Measurements from ENCODE around the gene BTBD6. TPM values are rescaled to one million over a fixed set of nuclear protein-coding genes. Genes with fewer than 3 reads are reported as not detected.
"Not testable (repeated sequence)": the region's sequence is repeated elsewhere in the genome, so short reads cannot be mapped to it uniquely, and the experiment has no call there.

BTBD6 gene
- total RNA-seq, 1 experiment from 2014 or later = 30.1 TPM

GRCh38 chr14:105287249-105288102 lies 39.1 kb downstream of the BTBD6 start:
- intact Hi-C loops (cut with micrococcal nuclease; ENCODE audit: unreplicated experiment) = no loop called here
- Mint-ChIP-seq H3K36me3 (ENCODE audit: insufficient read depth, unreplicated experiment) (peaks cover 4% of the 10 kb centered on the region), H3K4me1 (ENCODE audit: low read depth, unreplicated experiment) (no peaks in the 10 kb centered on the region), H3K27me3 (ENCODE audit: unreplicated experiment) (no peaks in the 10 kb centered on the region), H3K9me3 (ENCODE audit: low read depth, unreplicated experiment) (no peaks in the 10 kb centered on the region), H3K4me3 (ENCODE audit: low read depth, unreplicated experiment) (no peak overlapping the region), H3K27ac (ENCODE audit: unreplicated experiment) (no peak overlapping the region)
- CTCF ChIA-PET = no interaction called here
- BruUV-seq (replicated peaks) = no TSS peak
- no peak for DNase-seq
- TF ChIP-seq CTCF (IDR thresholded peaks at IDR 0.05; ENCODE audit: unreplicated experiment) = no peak

GRCh38 chr14:105288936-105289335 lies 40.6 kb downstream of the BTBD6 start:
- BruUV-seq (replicated peaks); H3K4me3 Mint-ChIP-seq (ENCODE audit: low read depth, unreplicated experiment); H3K27ac Mint-ChIP-seq (ENCODE audit: unreplicated experiment); H3K4me1 Mint-ChIP-seq (ENCODE audit: low read depth, unreplicated experiment); H3K27me3 Mint-ChIP-seq (ENCODE audit: unreplicated experiment); H3K9me3 Mint-ChIP-seq (ENCODE audit: low read depth, unreplicated experiment); intact Hi-C loops (cut with micrococcal nuclease; ENCODE audit: unreplicated experiment); CTCF ChIA-PET; H3K36me3 Mint-ChIP-seq (ENCODE audit: insufficient read depth, unreplicated experiment); DNase-seq: not testable (repeated sequence)

- no peak overlapping the region for H3K27ac Mint-ChIP-seq (ENCODE audit: unreplicated experiment)
Measured at GRCh38 chr14:105290621-105291346, 42.5 kb downstream of the BTBD6 start.

GRCh38 chr14:105292826-105293711 lies 44.7 kb downstream of the BTBD6 start:
- Mint-ChIP-seq H3K27ac (ENCODE audit: unreplicated experiment) (no peak overlapping the region), H3K36me3 (ENCODE audit: insufficient read depth, unreplicated experiment) (no peaks in the 10 kb centered on the region), H3K4me1 (ENCODE audit: low read depth, unreplicated experiment) (no peaks in the 10 kb centered on the region), H3K9me3 (ENCODE audit: low read depth, unreplicated experiment) (no peaks in the 10 kb centered on the region), H3K27me3 (ENCODE audit: unreplicated experiment) (no peaks in the 10 kb centered on the region), H3K4me3 (ENCODE audit: low read depth, unreplicated experiment) (no peak overlapping the region)
- TF ChIP-seq CTCF (IDR thresholded peaks at IDR 0.05; ENCODE audit: unreplicated experiment) = no peak
- intact Hi-C loops (cut with micrococcal nuclease; ENCODE audit: unreplicated experiment) = no loop called here
- BruUV-seq (replicated peaks) = no TSS peak
- CTCF ChIA-PET = no interaction called here
- no peak for DNase-seq

More at GRCh38 chr14:105290621-105291346, 42.5 kb downstream of the BTBD6 start:
- intact Hi-C loops (cut with micrococcal nuclease; ENCODE audit: unreplicated experiment) = no loop called here
- Mint-ChIP-seq H3K4me1 (ENCODE audit: low read depth, unreplicated experiment) (no peaks in the 10 kb centered on the region), H3K9me3 (ENCODE audit: low read depth, unreplicated experiment) (no peaks in the 10 kb centered on the region), H3K4me3 (ENCODE audit: low read depth, unreplicated experiment) (no peak overlapping the region), H3K36me3 (ENCODE audit: insufficient read depth, unreplicated experiment) (no peaks in the 10 kb centered on the region), H3K27me3 (ENCODE audit: unreplicated experiment) (no peaks in the 10 kb centered on the region)
- no TSS peak for BruUV-seq (replicated peaks)
- no peak for DNase-seq
- no peak for TF ChIP-seq CTCF (IDR thresholded peaks at IDR 0.05; ENCODE audit: unreplicated experiment)
- CTCF ChIA-PET = no interaction called here
